Measurements from ENCODE around the gene NRROS.

Gene NRROS

DNA sequence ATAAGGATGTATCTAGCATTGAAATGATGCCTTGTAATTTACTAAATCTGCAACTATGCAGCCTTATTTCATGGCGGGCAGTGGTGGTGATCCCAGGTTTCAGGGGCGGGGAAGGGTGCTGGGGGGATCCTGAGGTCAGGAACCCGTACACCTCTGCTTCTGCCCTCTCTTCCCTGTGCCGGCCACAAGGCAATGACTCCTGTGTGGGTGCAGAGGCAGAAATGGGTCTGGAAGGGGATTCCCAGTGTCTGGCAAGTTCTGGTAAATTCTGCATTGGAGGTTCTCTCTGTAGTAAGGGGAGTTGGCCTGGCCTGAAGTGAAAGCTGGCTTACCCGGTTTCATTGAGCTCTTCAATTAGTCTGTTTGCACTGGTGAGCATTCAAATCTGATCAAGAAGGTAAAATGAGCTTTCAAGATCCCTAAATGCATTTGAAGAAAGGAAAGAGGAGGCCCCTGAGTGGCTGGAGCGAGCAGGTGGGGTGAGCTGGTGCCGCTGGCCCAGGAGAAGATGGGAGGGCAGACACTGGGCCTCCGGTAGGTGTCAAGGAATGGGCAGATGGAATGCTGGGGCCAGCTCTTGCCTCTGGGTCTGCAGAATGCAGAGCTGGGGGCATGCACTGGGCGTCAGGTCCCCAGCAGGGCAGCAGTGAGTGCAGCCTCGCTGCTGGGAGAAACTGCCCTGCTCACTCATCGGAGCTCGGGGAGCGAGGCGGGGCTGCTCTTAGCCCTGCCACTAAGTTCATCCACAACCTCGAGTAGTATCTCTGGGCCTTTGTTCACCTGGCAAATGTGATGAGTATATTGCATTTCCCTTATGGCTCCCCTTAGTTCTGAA is 13.7 kb downstream of the NRROS start:
- DNase-seq = no peak

DNA sequence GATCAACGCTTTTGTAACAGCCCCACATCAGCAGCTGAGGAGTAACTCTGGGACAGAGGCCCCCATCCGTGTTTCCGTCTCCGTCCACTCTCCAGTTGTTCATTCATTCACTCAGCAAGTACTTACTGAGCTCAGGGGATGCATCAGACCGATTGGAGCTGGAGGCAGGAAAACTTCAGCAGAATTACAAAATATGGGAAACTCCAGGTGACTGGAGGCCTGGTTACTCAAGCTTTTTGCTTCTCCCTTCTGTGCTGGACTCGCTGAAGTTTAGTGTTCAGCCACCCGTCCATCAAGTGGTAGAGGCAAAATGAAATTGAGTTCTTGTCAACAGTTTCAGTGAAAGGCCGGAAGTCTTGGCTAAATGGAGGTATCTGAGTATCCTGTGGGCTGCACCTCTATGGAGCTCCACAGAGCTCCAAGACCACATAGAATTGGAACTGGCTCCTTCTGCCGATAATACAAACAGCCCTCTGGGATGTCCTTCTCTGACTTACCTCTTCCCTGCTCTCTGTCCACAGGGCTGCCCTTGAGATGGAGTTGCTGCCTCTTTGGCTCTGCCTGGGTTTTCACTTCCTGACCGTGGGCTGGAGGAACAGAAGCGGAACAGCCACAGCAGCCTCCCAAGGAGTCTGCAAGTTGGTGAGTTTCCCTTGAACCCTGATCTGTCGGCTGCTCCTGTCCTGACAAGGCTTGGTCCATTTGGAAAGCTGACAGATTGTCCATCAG is 14.7 kb downstream of the NRROS start:
- DNase-seq = no peak

DNA sequence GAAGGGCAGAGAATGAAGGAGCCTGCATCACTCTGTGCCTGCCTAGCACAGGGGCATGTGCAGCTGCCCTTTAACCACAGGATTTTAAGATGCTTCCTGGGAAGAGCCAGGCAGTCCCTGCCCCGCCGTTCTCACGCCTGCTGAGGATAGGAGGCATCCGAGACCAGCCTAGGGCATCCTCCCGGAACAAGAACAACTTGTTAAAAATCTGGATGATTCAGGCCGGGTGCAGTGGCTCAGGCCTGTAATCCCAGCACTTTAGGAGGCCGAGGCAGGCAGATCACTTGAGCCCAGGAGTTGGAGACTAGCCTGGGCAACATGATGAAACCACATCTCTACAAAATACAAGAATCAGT is 15.2 kb downstream of the NRROS start:
- DNase-seq = peak; percentile 26

DNA sequence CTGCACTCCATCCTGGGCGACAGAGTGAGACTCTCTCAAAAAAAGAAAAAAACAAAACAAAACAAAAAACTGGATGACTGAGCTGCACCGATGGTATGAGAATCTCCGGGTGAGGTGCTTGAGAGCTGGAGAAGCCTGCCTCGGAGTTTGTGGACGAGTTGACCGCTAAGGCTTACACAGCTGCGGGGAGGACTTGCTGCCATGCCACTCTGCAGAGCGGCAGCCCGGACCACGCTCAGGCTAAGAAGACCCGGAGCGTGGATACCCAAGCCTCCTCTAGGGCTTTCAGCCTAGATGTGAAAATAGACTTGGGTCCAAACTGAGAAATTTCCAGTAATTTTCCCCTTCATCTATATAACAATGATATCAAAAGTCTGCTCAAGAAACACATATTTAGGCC is 16.0 kb downstream of the NRROS start:
- DNase-seq = no peak

DNA sequence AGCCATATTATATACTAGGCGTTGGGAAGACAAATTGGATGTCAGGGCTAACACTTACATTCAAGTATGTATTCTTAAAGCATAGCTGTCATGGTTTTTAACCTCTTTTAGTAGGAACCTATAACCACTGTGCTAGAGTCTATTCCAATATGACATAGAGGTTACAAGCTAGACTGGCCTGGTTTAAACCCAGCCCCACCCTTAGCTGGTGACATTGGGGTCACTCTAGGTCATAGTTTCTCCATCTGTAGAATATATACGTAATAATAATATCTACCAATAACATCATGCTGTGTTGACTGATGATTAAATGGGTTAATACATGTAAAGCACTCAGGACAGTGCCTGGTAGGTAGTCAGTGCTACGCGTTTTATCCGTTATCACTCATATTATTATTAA is 16.7 kb downstream of the NRROS start:
- no peak for DNase-seq

DNA sequence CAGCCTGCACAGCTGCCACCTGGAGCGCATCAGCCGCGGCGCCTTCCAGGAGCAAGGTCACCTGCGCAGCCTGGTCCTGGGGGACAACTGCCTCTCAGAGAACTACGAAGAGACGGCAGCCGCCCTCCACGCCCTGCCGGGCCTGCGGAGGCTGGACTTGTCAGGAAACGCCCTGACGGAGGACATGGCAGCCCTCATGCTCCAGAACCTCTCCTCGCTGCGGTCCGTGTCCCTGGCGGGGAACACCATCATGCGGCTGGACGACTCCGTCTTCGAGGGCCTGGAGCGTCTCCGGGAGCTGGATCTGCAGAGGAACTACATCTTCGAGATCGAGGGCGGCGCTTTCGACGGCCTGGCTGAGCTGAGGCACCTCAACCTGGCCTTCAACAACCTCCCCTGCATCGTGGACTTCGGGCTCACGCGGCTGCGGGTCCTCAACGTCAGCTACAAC is 20.4 kb downstream of the NRROS start:
- no peak for DNase-seq

DNA sequence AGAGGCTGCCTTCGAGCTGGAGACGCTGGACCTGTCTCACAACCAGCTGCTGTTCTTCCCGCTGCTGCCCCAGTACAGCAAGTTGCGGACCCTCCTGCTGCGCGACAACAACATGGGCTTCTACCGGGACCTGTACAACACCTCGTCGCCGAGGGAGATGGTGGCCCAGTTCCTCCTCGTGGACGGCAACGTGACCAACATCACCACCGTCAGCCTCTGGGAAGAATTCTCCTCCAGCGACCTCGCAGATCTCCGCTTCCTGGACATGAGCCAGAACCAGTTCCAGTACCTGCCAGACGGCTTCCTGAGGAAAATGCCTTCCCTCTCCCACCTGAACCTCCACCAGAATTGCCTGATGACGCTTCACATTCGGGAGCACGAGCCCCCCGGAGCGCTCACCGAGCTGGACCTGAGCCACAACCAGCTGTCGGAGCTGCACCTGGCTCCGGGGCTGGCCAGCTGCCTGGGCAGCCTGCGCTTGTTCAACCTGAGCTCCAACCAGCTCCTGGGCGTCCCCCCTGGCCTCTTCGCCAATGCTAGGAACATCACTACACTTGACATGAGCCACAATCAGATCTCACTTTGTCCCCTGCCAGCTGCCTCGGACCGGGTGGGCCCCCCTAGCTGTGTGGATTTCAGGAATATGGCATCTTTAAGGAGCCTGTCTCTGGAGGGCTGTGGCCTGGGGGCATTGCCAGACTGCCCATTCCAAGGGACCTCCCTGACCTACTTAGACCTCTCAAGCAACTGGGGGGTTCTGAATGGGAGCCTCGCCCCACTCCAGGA is 21.1 kb downstream of the NRROS start:
- DNase-seq = no peak

DNA sequence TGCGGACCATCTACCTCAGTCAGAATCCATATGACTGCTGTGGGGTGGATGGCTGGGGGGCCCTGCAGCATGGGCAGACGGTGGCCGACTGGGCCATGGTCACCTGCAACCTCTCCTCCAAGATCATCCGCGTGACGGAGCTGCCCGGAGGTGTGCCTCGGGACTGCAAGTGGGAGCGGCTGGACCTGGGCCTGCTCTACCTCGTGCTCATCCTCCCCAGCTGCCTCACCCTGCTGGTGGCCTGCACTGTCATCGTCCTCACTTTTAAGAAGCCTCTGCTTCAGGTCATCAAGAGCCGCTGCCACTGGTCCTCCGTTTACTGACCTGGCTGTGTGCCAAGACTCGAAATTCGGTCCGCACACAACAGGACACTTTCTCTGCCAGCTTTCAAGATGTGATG is 21.9 kb downstream of the NRROS start:
- no peak for DNase-seq

DNA sequence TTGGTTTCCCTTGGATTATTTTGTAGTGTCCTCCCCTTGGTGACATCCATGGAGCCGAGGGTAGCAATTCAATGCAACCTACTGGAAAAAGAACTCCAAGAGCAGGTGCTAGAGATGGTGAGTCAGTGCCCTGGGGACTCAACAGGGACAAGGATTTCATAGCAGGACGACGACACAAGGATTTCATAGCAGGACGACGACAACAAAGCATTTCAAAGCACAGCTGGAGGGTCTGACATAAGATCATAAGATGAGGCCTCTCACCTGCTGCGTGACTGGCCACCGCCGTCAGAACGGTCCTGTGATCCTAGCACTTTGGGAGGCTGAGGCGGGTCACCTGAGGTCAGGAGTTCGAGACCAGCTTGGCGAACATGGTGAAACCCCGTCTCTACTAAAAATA is 22.5 kb downstream of the NRROS start:
- DNase-seq = no peak

DNA sequence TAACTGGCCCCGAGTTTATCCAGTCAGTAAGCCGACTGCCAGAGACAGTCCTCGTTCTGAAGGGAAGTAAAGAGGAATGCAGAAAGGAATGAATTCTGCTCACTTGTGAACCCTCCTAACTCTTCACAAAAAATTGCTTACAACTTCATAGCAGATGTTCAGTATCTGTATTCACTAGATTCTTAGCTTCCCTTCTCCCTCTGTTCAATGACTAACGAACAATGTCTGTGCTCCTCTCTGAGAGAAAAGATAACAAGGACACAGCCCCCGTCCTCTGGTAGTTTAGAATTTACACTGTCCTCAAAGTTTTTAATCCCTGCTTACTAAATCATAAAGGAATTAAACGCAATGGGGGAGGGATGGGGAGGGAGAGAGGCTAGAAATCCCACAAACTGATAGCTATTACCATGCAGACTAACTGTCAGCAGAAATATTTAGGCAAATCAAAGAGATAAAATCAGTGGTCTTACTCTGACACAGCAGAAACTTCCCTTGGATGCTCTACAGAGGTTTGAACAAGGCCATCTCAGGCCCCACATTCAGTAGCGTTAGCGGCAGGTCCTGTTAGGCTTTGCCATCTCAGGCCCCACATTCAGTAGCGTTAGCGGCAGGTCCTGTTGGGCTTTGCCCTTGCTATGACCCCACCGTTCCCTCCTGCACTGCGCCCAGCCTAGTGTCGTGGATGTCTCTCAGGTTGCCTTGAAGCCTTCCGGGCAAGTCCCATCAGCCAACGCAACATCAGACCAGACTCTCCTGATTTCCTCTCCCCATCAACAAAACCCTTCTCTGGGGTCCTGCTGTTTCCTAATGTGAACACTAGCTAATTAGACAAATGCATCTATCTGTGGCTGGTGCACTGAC is 23.4 kb downstream of the NRROS start:
- DNase-seq = no peak

DNA sequence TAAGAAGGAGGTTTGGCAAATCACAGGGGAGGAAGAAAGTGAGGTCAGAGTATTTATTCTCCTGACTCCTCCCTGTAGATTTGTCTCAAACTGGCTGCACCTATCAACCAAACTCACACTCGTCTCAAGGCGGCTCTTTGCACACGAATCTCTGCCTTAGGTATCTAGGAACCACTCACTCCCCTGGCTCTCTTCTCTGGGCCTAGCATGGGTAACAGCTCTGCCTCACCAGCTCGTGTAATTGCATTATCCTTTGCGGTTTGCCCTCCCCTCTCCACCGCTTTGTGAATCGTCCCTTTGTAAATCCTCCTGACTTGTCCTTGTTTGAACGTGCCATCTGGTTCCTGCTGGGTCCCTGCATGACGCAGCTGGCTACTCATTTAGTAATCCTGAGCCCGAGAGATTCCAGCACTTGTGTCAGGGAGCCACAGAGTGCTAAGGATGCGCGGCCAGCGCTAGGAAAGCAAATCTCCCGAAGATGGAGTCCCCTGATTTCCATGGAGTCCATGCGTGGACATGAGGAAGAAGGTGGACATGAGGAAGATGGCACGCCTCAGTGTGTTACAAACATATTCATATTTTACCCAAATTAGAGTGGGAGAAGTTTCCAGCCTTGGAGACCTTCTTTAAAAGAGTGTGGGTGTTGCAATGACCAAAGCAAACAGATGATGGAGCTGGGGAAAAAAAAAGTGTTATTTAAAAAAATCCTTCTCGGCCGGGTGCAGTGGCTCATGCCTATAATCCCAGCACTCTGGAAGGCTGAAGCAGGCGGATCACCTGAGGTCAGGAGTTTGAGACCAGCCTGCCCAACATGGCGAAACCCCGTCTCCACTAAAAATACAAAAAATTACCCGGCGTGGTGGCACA is 26.7 kb downstream of the NRROS start:
- peak; percentile 75 for DNase-seq

DNA sequence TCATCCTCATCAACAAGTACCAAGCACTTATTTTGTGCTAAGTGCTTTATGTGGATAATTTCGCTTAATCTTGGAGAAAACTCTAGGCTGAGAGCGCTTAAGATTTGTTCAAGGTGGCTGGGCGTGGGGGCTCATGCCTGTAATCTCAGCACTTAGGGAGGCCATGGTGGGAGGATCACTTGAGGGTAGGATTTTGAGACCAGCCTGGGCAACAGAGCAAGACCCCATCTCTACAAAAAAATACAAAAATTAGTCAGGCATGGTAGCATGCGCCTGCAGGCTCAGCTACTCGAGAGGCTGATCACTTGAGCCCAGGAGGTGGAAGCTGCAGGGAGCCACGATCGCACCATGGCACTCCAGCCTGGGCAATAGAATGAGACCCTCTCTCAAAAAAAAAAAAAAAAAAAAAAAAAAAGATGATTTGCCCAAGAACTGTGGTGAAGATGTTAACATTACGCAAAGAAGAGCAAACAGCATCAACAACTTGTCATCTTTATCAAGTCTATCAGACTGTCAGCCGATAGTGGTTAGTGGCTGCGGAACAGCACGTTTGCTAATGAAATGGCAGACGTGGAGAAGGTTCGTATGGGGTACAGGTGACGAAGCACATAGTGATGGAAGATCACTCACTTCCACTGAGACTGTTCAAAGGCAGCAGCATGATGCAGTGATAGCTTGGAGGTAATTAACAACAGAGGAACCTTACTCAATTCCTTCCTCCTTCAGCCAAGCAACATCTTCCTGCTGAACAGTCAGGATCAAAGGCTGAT is 27.7 kb downstream of the NRROS start:
- no peak for DNase-seq

DNA sequence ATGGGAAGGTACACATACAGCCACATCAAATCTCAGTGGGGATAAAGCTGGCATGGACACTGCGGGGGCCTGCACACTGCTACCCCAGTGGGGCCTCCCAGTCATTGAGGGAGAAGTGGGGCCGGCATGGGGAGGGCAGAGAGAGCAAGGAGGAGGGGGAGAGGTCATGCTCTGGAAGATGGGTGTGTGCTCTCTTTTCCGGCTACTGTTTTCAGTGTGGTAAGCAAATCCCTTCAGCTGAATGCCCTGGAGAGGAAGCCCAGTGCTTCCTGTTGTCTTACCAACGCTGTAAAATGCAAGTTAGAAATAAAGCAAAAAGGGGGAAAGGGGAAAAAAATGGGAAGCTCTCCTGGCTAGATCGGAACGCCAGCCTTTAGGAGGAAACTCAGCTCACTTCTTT is 30.8 kb downstream of the NRROS start:
- DNase-seq = no peak

DNA sequence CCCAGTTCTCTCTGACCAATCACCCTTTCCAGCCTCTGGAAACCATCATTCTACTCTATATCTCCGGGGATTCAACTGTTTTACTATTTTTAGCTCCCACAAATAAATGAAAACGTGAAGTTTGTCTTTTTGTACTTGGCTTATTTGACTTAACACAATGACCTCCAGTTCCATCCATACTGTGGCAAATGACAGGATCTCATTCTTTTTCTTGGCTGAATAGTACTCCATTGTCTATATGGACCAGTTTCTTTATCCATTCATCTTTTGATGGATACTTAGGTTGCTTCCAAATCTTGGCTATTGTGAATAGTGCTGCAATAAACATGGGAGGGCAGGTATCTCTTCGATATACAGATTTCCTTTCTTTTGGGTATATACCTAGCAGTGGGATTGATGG is 34.1 kb downstream of the NRROS start:
- no peak for DNase-seq

DNA sequence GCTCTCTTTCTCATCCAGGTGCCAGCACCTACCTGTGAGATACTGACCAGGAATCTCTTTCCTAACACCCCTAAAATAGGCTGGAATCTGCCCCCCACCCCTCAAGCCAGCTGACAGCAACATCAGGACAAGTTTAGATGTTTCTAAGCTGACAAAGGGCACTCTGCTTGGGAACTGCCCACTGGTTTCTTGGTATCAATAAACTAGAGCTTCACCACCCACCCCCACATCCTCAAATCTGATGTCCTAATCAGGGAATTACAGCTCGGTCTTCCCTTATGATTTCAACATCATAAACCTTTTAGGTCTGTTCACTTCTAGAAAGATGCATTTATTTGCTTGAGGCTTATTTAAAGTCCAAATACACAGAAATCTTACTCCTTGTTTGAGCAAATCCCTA is 37.9 kb downstream of the NRROS start:
- DNase-seq = no peak

DNA sequence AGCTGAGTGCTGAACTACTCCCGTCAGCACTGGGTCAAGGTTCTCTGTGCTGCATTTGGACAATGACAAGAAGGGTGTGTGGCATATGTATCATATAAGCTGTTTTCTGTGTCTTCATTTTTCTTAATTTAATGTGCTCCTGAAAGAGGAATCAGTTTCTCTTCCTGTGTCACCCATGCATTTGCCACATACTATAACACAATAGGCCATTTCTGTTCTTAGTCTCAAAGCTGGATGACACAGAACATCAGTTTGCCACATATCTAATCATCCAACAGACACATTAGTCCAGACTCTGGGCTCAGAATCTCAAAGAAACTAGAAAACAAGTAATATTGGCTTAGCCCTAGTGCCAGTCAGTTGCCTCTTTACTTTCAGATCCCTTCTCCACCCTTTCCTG is 38.4 kb downstream of the NRROS start:
- DNase-seq = no peak

DNA sequence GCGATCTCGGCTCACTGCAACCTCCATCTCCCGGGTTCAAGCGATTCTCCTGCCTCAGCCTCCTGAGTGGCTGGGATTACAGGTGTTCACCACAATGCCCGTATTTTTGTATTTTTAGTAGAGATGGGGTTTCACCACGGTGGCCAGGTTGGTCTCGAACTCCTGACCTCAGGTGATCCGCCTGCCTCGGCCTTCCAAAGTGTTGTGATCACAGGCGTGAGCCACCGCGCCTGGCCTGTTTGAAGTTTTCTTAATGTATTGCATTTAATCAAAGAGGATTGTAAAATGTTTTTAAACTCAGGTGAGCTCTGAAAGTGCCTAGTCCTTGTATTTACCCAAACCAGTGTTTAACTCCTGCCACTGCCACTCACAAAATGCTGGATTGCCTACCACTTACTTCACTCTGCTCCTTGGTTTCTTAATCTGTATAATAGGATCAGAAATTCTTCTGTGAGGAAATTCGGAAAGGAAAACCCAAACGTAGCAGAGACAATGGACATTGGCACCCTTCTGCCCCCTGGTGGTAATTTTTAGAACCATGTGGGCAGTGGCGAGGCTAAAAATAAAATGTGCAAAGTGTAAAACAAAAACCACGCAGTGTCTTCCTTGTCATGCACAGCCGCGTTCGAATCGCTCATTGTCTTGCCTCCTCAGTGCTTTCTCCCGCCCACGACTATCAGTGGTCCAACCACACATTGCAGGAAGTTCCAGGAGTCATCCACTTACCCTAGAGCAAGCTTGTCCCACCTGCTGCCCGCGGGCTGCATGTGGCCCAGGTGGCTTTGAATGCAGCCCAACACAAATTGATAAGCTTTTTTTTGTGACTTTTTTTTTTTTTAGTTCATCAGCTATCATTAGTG is 45.3 kb downstream of the NRROS start:
- DNase-seq = peak; percentile 65

DNA sequence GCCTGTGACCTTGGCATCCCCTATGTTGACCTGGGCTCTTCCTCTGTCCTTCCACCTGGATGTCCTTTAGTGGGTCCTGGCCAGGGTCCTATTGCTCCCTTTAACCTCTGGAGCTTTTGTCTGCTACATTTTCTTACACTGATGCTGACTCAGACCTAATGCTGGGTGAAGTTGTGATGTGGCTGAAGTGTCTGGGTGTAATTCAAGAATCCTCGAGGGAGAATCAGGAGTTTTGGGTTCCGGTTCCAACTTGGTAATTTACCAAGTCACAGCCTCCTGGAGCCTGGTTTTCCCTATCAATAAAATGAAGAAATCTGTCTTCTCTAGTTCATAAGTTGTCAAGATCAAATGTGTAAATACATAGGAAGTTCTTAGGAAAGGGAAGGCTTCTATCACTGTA is 46.9 kb downstream of the NRROS start:
- DNase-seq = no peak

DNA sequence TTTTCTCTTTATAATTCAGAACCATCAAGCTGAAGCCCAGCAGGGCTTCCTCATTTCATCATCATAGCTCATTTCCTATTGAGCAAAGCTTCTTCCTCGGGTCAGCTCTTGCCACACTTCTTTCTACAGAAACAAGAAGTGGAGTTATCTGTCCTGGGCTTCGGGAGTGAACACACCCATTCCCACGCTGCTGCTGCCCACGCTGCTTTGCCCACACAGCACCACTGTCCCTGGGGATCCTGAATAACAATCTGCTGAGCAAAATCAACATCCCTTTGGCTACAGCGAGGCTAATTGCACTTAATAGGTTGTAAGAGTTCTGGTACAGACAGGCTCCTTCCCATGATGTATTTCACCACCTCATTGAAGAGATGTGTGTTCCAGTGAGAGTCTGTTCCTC is 48.9 kb downstream of the NRROS start:
- DNase-seq = peak; percentile 49

Data from EL (cell line).